BJ (cell line): Measurements from ENCODE around the gene KRTAP8-1. TPM values are rescaled to one million over a fixed set of nuclear protein-coding genes. Genes with fewer than 3 reads are reported as not detected.

Experiments used
- CTCF ChIA-PET: fragments of 350-600 bp; formaldehyde crosslinking; extraction: SDS; loops from one replicate; lab custom pipeline; 2021; ENCODE audit warnings: antibody characterized with exemption, inconsistent platforms; lab: Yijun Ruan, JAX
- POLR2A ChIA-PET: fragments of 300-600 bp; sonication (Branson Sonifier 250); formaldehyde crosslinking; extraction: SDS; loops from one replicate; lab custom pipeline; 2021; ENCODE audit warnings: antibody characterized with exemption; lab: Charles Lee
- DNase-seq: peaks from one replicate; pipeline ENCODE4 v3.0.0-alpha.2; 2011; ENCODE audit warnings: low read depth
- H3K27me3 ChIP-seq: 2 replicates; pipeline ENCODE4 v1.6.0; 2011; ENCODE audit warnings: low read length; ENCODE audit not compliant: control insufficient read depth, insufficient read depth
- H3K36me3 ChIP-seq: 2 replicates; pipeline ENCODE4 v1.5.1; 2011; ENCODE audit warnings: low read length; ENCODE audit not compliant: control insufficient read depth, insufficient read depth
- H3K4me3 ChIP-seq: 2 replicates; pipeline ENCODE4 v1.5.1; 2011; ENCODE audit warnings: low read depth, mild to moderate bottlenecking, control low read depth, low read length
- CTCF ChIP-seq: IDR thresholded peaks from 2 replicates; pipeline ENCODE4 v1.5.1; 2011; ENCODE audit warnings: low read depth, mild to moderate bottlenecking, control low read depth, inconsistent platforms, low read length, moderate library complexity; ENCODE audit not compliant: insufficient read depth
- polyA minus RNA-seq: library from RNA; depleted of rRNA, polyadenylated mRNA; stranded (reverse); fragments of >200 nt; gene quantifications from 2 replicates; pipeline ENCODE4 v1.2.3, GENCODE V29; 2011; rRNA and poly(A)+ RNA removed
- polyA plus RNA-seq: library from polyadenylated mRNA; depleted of rRNA; stranded (reverse); fragments of >200 nt; gene quantifications from 2 replicates; pipeline ENCODE4 v1.2.3, GENCODE V29; 2011; rRNA removed

The KRTAP8-1 gene
- not detected in 2 replicates for polyA plus RNA-seq
- polyA minus RNA-seq: not detected in 2 replicates

GRCh38 chr21:30813174-30813573 is at the start of gene KRTAP8-1:
Gene KRTAP8-1, minus strand, starts transcription at chr21:30813274. Its CDS starts 54 bp downstream, at chr21:30813220.
- DNase-seq: no peak
- ChIA-PET POLR2A (no interaction called here), CTCF (no interaction called here)
- H3K27me3 ChIP-seq: no peaks in the 10 kb centered on the region
- no peaks in the 10 kb centered on the region for H3K36me3 ChIP-seq
- no peak for TF ChIP-seq CTCF
- no peak within 1 kb of the TSS for H3K4me3 ChIP-seq

GRCh38 chr21:30847627-30848500 is 34.8 kb upstream of the KRTAP8-1 start:
- TF ChIP-seq CTCF: no peak
- Histone ChIP-seq H3K27me3 (no peaks in the 10 kb centered on the region), H3K36me3 (no peaks in the 10 kb centered on the region), H3K4me3 (no peak overlapping the region)
- ChIA-PET CTCF (no interaction called here), POLR2A (no interaction called here)
- no peak for DNase-seq

GRCh38 chr21:30842990-30843389 is 29.9 kb upstream of the KRTAP8-1 start:
- TF ChIP-seq CTCF: no peak
- no peaks in the 10 kb centered on the region for H3K27me3 ChIP-seq
- H3K36me3 ChIP-seq: no peaks in the 10 kb centered on the region
- no peak for DNase-seq
- POLR2A ChIA-PET: no interaction called here
- CTCF ChIA-PET: interaction anchor here (0.5 kb wide), 1 partner anchor 70 kb away, joined by 4 read pairs; no protein-coding TSS in a partner anchor
- no peak overlapping the region for H3K4me3 ChIP-seq

GRCh38 chr21:30839304-30839703 is 26.2 kb upstream of the KRTAP8-1 start:
- no peak for TF ChIP-seq CTCF
- ChIA-PET CTCF (interaction anchor here (0.7 kb wide), 1 partner anchor 94 kb away, joined by 3 read pairs; no protein-coding TSS in a partner anchor), POLR2A (no interaction called here)
- H3K36me3 ChIP-seq: no peaks in the 10 kb centered on the region
- no peak for DNase-seq
- H3K27me3 ChIP-seq: no peaks in the 10 kb centered on the region
- H3K4me3 ChIP-seq: no peak overlapping the region

- ChIA-PET CTCF (interaction anchor here (0.7 kb wide), 1 partner anchor 94 kb away, joined by 3 read pairs; no protein-coding TSS in a partner anchor), POLR2A (no interaction called here)
- no peaks in the 10 kb centered on the region for H3K27me3 ChIP-seq
- no peak for DNase-seq
- no peak overlapping the region for H3K4me3 ChIP-seq
- no peaks in the 10 kb centered on the region for H3K36me3 ChIP-seq
- TF ChIP-seq CTCF: no peak
Observed at GRCh38 chr21:30838536-30838935, 25.5 kb upstream of the KRTAP8-1 start.
